GM12873 (cell line): ENCODE data around the gene YWHAE.

Experiments
- TF ChIP-seq, protein P1 (sequence below): IDR thresholded peaks from 2 replicates; pipeline ENCODE4 v1.5.1; 2012; ENCODE audit warnings: low read depth, mild to moderate bottlenecking, moderate library complexity, low read length, control low read depth; ENCODE audit not compliant: insufficient read depth; ENCODE audit errors: missing control alignments

Gene YWHAE

DNA sequence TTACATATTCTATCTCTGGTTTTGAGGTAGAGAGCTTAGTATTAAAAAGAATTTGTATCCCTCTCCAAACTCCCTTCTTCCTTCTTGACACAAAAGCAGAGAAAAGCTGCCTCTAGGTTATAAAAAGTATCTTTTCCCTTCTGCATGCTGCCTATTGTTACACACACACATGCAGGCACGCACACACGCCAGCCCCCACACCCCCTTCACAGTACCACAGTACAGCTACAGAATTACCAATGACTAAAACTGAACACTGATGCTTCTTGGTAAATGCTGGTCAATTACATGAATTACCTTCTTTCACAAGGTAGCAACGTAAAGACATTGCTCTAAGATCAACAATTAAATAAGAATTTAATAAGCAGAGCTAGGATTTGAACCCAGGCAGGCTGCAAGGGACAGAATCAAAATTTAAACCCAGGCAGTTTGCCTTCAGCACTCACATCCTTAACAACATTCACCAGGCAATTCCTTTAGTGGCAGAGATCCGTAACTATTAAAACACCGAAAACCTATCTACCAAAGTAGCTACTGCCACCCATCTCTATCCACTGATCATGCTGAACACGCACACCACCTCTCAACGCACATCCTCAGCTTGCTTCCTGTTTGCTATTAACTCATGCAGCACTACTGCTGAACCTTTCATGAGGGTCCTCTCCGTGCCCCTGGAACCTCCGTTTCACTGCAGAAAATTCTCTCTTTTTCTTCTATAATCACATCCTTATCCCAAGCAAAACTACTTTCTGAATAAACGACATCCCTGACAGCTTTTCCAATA lies 37.8 kb downstream of the YWHAE start:
- TF ChIP-seq, protein P1, sequence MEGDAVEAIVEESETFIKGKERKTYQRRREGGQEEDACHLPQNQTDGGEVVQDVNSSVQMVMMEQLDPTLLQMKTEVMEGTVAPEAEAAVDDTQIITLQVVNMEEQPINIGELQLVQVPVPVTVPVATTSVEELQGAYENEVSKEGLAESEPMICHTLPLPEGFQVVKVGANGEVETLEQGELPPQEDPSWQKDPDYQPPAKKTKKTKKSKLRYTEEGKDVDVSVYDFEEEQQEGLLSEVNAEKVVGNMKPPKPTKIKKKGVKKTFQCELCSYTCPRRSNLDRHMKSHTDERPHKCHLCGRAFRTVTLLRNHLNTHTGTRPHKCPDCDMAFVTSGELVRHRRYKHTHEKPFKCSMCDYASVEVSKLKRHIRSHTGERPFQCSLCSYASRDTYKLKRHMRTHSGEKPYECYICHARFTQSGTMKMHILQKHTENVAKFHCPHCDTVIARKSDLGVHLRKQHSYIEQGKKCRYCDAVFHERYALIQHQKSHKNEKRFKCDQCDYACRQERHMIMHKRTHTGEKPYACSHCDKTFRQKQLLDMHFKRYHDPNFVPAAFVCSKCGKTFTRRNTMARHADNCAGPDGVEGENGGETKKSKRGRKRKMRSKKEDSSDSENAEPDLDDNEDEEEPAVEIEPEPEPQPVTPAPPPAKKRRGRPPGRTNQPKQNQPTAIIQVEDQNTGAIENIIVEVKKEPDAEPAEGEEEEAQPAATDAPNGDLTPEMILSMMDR, result no peak

DNA sequence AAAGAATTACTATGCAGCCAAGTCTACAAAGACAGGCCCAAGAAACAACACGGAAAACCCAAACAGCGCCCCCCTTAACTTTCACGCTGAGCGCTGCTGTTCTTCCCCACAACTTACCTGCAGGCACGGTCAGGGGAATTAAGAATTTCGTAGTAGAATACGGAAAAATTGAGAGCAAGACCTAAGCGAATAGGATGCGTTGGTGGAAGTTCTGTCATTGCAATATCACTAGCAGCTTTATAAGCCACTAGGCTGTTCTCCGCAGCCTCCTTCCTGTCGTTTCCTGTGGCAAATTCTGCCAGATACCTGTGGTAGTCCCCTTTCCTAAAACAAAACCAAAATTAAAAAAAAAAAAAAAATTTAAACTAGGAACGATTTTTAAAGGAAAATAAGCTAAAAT lies 39.0 kb downstream of the YWHAE start:
- TF ChIP-seq, protein P1, result no peak

DNA sequence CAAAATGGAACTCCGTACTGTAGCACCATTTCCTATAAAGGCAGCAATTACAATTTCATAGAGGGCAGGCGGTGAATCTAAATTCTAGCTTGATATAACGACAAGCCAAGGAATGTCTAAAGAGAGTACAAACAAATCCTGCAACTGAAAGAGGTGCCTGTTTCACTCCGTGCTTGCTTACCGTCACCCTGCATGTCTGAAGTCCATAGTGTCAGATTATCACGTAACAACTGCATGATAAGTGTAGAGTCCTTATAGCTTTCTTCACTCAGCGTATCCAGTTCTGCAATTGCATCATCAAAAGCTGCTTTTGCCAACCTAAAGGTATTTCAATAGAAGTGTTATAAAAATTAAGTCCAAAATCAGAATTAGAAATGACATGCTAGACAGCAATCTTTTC lies 46.0 kb downstream of the YWHAE start:
- TF ChIP-seq, protein P1, result no peak

DNA sequence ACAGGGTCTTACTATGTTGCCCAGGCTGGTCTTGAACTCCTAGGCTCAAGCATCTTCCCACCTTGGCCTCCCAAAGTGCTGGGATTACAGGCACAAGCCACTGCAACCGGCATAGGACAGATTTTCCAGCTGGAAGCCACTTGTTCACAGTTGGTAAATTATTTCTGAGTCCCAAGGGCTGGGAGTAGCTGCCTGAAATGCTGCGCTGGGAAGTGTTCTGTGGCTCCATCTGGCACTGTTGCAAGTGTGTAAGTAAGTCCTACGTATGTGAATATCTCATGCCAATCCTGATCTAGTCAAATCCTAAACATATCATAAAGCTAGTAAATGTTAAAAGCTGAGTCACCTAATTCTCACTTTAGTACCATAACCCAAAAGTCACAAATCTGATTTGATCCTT lies 48.1 kb downstream of the YWHAE start:
- TF ChIP-seq, protein P1, result no peak

DNA sequence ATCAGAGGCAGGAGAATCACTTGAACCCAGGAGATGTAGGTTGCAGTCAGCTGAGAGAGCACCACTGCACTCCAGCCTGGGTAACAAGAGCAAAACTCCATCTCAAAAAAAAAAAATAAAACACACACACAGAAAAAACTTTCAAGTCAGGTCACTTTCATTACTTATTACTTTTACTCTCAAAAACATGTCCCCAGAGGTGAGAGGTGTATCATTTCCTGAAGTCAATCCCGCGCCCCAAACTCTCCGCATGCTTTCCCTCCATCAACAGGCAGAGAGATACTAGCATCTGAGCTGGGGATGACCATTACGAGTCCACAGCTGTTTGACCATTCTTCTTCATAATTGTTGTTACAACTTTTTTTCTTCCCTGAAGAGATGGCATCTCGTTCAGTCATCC lies 48.7 kb downstream of the YWHAE start:
- TF ChIP-seq, protein P1, result no peak

DNA sequence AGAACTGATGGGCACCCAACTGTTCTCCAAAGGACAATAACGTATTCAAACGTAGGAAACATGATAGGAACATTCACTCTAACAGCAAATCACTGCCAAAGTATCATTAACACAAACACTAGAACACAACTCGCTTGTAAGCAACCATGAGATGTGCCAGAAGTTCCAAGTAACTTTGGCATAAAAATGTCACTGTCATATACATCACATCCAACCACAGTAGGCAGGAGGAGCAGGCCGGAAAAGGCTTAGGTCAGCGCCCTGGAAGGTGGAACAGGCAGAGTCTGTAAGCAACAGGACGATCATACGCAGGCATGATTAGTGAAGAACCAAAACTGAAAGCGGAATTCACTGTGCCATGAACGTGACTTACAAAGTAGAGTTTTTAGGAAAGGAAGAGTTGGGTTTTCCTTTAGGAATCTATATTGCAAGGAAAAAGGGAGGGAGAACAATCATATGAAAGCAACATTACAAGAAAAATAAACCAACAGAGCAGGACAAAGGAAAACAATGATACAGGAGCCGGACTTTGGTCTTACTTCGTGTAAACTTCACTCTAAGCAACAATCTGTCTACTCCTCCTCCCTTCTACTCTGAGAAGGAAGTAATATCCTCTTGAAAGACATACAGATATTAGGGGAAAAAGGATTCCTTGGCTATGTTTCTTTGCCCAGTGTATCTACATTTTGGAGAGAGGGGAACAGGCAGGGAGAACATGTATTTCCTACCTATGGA lies 52.3 kb downstream of the YWHAE start:
- TF ChIP-seq, protein P1, result no peak

DNA sequence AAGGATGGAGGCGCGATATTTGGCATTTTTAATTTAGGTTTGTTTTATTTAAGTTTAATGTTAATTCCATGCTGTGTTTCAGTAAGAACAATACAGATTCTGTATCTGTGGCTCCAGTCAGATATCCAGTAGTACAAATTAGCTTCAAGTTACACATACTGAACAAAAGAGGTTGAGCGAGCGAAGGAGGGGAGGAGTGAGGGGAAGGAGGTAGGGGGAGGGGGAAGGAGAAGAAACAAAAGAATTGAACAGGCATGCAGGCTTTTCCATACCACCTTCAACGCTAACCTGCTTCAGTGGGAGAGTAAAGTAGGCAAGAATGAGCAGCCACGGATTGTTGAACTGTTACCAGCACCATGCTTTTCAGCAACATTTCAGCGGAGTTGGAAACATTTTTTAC lies 55.5 kb downstream of the YWHAE start:
- TF ChIP-seq, protein P1, result no peak
